HTR-8/SVneo (cell line): Measurements from ENCODE around the gene PSPN.
"Not testable (repeated sequence)": the region's sequence is repeated elsewhere in the genome, so short reads cannot be mapped to it uniquely, and the experiment has no call there.

Experiments
- DNase-seq: peaks from one replicate; pipeline ENCODE4 v3.0.0; 2011; ENCODE audit warnings: low spot score, mixed read lengths; ENCODE audit not compliant: insufficient read length
- FAIRE-seq: peaks from 2 replicates; lab custom pipeline; 2011; peaks lifted over from hg19 to GRCh38; lab: Jason Lieb, UNC

Gene PSPN

DNA sequence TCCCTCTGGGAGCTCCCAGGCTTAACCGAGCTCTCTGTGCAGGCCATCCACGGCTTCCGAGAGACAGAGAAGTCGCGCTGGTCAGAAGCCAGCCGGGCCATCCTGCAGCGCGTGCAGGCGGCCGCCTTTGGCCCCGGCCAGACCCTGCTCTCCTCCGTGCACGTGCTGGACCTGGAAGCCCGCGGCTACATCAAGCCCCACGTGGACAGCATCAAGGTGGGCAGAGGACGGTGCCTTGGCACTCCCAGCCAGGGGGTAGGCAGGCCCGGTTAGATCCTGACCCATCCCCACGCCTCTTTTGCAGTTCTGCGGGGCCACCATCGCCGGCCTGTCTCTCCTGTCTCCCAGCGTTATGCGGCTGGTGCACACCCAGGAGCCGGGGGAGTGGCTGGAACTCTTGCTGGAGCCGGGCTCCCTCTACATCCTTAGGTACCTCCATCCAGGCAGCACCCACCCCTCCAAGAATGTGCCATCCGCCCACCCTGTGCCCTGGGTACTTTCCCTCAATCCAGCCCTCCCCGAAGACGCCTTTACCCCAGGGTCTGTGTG, 1.5 kb downstream of the PSPN start:
- DNase-seq (no peak), FAIRE-seq (peak; percentile 55)

DNA sequence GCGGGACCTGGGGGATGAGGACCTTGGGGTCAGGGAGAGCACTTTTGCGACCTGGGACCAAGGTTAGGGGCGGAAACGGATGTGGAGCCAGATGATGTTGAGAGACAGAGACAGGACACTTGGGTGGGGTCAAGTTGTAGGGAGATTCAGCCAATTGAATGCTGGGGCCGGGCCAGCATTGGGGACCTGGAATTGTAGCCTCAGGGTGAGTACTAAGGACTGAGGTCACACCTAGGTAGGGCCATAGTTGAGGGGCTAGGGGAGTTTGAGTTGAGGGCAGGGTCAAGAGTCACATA, 2.0 kb downstream of the PSPN start:
- no peak for FAIRE-seq
- no peak for DNase-seq

DNA sequence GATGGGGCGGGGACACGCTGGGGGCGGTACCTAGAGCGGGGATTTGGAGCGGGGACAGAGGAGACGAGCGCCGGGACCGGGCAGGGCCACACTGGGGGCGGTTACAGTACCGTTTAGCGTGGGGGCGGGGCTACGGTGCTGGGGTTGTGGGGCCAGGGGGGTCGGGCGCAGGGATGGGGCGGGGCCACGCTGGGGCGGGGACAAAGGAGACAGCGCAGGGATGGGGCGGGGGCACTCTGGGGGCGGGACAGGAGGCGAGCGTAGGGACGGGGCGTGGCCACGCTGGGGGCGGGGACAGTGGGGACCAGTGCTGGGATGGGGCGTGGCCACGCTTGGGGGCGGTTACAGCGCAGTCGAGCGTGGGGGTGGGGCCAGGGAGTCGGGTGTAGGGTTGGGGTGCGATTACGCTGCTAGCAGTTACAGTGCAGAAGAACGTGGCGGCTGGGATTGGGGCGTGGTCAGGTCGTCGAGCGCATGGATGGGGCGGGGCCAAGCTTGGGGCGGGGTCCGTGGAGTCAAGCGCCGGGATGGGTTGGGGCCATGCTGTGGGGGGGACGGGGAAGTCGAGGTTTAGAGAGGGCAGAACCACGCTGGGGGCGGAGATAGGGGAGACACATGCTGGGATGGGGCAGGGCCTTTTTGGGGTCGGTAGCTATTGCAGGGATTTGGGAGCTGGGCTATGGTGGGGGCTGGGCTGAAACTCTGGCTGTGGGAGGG, 2.5 kb downstream of the PSPN start:
- peak; percentile 99 for FAIRE-seq
- peak; percentile 98 for DNase-seq

DNA sequence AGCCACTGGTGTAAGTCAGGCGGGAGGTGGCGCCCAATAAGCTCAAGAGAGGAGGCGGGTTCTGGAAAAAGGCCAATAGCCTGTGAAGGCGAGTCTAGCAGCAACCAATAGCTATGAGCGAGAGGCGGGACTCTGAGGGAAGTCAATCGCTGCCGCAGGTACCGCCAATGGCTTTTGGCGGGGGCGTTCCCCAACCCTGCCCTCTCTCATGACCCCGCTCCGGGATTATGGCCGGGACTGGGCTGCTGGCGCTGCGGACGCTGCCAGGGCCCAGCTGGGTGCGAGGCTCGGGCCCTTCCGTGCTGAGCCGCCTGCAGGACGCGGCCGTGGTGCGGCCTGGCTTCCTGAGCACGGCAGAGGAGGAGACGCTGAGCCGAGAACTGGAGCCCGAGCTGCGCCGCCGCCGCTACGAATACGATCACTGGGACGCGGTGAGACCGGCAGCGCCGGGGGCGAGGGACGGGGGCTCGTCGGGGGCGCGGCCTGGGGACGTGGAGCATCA, 3.1 kb downstream of the PSPN start, which contains the start of gene ALKBH7:
TSS of gene ALKBH7 (plus strand) at position 201 of the 502 bp plus-strand sequence. CDS start at position 228, 27 bp downstream.
- DNase-seq (peak; percentile 98), FAIRE-seq (no peak)

DNA sequence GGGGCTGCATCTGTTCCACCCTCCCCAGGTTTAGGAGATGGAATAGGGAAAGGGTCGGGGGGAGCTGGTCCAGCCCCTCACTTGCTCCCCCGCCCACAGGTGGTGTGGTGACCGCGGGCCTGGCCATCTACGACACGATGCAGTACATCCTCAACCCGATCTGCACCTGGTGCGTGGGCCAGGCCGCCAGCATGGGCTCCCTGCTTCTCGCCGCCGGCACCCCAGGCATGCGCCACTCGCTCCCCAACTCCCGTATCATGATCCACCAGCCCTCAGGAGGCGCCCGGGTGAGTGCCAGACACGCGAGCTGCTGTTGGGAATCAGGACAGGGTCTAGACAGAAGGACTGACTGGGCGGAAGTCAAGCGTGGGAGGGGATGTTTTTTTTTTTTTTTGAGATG, 11.4 kb downstream of the PSPN start:
- DNase-seq (no peak), FAIRE-seq (no peak)

DNA sequence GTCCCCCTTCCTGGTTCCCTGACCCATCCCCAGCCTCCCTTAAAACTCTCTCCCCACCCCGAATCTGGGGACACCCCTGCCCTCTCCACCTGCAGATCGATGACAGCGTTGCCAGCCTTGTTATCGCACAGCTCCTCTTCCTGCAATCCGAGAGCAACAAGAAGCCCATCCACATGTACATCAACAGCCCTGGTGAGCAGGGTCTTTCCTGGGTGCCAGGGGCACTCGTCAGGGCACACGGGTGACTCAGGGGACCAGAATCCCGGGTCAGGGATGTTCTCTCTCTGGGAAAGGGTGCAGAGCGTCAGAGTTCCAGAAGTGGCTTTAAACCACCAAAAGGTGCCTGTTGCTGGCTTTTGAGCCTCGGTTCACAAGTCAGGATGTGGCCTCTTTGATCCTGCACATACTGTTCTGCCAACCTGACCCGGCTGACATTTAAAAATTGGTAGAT, 13.4 kb downstream of the PSPN start:
- DNase-seq (no peak), FAIRE-seq (peak; percentile 40)

DNA sequence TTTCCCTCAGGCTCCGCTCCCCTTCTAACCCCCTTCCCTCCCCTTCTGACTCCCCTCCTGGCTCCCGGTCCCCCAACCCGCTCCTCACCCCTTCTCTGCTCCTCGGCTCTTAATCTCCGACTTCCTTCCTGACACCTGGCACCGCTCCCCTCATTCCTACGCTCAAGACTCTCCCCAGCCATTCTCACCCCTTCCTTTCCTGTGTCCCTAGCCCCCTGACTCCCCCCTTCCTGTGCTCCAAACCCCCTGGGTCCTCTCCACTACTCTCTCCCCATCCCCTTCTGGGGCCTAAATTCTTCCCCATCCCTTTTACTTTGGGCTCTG, 13.7 kb downstream of the PSPN start:
- FAIRE-seq (no peak), DNase-seq (no peak)

DNA sequence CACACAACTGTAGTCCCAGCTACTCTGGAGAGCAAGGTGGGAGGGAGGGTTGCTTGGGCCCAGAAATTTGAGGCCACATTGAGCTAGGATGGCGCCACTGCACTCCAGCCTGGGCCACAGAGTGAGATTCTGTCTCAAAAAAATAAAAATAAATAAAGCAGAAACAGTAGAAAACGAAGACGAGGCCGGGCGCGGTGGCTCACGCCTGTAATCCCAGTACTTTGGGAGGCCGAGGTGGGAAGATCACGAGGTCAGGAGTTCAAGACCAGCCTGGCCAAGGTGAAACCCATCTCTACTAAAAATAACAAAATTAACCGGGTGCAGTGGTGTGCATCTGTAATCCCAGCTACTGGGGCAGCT, 14.9 kb downstream of the PSPN start:
- not testable (repeated sequence) for FAIRE-seq, DNase-seq

DNA sequence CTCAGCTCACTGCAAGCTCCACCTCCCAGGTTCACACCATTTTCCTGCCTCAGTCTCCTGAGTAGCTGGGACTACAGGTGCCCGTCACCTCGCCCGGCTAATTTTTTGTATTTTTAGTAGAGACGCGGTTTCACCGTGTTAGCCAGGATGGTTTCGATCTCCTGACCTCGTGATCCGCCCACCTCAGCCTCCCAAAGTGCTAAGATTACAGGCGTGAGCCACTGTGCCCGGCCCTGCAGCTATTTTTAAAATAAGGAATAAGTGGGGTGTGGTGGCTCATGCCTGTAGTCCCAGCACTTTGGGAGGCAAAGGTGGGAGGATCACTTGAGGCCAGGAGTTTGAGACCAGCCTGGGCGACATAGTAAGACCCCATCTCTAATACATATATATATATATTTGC, 15.3 kb downstream of the PSPN start:
- not testable (repeated sequence) for DNase-seq, FAIRE-seq

DNA sequence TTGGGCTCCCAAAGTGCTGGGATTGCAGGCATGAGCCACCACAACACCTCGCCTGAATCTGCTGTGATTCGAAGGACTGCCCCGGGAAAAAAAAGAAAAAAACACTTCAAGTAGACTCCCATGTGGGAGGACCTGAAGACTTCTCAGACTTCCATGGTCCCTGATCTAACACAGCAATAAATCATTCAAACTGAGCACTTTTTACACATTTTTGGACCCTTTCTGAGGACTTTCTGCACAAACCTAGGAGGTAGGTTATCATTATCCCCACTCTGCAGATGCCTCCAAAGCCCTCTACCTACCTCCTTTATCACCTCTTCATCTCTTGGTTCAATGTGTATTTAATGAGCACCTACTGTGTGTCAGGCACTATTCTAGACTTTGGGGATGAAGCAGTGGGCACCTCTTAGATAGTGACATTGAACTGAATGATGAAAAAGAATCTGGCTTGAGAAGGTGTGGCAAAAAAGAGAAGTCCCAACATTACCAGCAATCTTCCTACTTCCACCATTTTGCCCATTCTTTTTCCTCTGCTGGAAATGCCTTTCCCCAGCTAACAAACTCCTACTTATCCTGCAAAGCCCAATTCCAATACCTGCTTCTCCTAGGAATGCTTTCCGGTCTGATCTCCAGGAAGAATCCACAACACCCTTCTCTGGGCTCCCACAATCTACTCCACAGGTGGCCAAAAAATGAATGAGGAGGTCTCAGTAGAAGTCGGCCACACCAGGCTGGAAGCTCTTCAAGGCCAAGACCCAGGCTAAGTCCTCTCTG, 16.0 kb downstream of the PSPN start:
- DNase-seq (no peak), FAIRE-seq (no peak)

DNA sequence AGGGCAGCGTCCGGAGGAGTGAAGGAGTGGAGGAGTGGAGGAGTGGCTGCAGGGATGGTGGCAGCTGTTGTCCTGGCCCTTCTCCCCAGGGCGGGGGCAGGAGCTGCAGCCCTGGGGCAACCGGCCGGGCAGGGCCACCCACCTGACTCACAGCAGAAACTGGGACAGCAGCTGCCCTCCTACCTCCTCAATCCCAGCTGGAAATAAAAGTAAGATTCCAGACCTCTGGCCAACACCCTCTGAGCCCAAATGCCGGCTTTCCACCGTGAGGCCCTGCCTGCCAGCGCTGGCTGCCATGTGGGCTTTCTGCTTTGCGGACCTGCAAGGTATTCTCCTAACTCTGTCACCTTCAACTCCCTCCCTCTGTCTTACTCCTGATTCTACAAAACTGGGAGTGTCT, 17.7 kb downstream of the PSPN start:
- no peak for FAIRE-seq
- no peak for DNase-seq

DNA sequence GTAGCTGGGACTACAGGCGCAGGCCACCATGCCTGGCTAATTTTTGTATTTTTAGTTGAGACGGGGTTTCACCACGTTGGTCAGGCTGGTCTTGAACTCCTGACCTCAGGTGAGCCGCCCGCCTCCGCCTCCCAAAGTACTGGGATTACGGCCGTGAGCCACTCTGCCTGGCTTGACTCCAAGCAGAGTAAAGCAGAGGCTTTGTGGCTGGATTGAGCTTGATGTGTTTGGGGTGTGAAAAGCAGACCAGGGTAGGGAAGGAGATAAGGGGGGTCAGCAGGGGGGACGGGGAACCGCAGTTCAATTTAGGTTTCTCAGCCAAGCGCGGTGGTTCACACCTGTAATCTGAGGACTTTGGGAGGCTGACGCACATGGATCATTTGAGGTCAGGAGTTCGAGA, 18.6 kb downstream of the PSPN start:
- no peak for DNase-seq
- no peak for FAIRE-seq

DNA sequence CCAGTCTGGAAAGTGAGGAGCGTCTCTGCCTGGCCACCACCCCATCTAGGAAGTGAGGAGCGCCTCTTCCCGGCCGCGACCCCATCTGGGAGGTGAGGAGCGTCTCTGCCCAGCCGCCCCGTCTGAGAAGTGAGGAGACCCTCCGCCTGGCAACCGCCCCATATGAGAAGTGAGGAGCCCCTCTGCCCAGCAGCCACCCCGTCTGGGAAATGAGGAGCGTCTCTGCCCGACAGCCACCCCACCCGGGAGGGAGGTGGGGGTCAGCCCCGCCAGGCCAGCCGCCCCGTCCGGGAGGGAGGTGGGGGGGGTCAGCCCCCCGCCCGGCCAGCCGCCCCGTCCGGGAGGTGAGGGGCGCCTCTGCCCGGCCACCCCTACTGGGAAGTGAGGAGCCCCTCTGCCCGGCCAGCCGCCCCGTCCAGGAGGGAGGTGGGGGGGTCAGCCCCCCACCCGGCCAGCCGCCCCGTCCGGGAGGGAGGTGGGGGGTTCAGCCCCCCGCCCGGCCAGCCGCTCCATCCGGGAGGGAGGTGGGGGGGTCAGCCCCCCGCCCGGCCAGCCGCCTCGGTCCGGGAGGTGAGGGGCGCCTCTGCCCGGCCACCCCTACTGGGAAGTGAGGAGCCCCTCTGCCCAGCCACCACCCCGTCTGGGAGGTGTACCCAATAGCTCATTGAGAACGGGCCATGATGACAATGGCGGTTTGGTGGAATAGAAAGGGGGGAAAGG, 20.3 kb downstream of the PSPN start:
- DNase-seq, FAIRE-seq: not testable (repeated sequence)

DNA sequence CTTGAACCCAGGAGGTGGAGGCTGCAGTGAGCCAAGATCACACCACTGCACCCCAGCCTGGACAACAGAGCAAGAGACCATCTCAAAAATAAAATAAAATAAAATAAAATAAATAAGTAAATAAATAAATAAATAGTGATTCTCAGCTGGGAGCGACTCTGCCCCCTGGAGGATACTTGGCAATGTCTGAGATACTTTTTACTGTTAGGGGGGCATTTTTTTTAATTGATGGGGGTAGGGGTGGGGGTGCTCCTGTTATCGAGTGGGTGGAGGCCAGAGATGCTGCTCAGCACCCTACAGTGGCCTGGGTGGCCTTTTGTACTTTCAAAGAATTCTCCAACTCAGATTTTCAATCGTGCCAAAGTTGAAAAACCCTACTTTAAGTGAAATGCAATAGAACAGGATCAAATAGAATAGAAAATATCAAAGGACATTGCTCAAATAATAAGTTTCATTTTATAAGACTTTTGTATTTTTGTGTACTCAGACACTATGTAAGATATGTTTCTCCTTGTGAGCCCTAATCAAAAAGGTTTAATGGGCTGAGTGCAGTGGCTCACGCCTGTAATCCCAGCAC, 21.5 kb downstream of the PSPN start:
- no peak for FAIRE-seq
- no peak for DNase-seq

DNA sequence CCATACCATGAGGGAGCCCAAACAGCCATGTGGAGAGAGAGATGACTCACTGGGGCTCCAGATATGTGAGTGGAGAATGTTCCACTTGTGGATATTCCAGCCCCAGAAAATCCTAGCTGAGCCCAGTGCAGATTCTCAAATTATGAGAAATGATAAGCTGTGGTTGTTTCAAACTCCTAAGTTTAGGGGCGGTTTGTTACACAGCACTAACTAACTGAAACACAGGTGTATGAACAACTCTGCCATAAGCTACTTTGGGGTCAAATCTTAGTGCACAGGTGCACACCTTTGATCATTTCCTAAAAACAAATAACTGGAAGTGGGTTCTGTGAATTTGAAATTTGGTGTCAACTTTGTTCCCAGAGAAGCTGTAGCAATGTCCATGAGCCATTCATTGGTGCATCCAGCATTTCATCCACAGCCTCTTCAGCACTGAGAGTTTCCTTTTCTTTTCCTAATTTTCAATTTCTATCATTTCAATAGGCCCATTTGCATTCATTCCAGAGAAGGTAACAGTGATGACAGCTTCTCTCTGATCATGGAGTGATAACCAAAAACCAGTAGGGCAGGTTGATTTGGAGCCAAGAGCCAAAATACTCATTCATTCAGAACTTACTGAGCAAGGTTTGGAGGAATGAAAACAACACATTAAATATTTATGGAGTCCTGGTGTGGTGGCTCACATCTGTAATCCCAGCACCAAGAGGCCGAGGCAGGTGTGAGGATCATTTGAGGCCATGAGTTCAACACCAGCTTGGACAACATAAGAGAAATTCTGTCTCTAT, 23.2 kb downstream of the PSPN start:
- no peak for DNase-seq
- no peak for FAIRE-seq

DNA sequence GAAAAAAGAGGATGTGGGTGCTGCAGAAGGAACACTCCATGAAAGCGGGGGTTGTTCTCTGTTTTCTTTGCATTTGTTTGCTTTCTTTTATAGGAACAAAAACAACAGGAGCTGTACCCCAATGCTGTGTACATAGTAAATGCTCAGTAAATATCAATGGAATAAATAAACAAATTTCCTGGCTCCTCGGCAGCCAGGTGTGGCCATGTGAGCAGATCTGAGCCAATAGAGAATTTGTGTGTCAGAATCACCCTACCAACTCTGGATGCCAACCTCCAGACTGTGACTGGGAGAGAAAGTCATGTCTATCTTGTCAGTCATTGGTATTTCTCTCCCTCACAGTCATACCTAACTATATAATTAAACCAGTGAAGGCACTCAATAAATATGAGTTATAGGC, 25.0 kb downstream of the PSPN start:
- FAIRE-seq (no peak), DNase-seq (no peak)

DNA sequence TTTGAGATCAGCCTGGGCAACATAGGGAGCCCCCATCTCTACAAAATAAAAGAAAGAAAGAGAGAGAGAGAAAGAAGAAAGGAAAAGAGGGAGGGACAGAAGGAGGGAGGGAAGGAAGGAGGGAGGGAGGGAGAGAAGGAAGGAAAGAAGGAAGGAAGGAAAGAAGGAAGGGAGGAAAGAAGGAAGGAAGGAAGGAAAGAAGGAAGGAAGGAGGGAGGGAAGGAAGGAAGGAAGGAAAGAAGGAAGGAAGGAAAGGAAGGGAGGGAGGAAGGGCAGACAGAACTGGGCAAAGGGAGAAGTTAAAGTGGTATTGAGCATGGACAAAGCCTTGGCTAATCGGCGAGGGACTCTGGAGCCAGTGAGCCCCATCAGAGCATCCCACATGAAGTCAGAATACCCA, 26.5 kb downstream of the PSPN start:
- not testable (repeated sequence) for DNase-seq, FAIRE-seq

DNA sequence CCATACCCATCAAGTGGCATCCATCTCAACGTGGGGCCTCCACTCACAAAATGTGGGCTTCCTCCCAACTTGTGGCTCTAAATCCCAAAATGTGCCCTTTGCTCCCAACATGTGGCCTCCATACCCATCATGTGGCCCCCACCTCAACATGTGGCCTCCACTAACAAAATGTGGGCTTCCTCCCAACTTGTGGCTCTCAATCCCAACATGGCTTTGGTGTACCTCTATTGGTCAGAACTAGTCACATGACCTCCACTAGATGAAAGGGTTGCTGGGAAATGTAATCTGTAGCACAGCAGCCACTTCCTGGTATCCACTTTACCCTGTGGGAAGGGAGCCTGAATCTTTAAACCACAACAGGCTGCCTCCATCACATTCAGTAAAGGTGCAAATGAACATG, 32.3 kb downstream of the PSPN start:
- peak; percentile 36 for FAIRE-seq

DNA sequence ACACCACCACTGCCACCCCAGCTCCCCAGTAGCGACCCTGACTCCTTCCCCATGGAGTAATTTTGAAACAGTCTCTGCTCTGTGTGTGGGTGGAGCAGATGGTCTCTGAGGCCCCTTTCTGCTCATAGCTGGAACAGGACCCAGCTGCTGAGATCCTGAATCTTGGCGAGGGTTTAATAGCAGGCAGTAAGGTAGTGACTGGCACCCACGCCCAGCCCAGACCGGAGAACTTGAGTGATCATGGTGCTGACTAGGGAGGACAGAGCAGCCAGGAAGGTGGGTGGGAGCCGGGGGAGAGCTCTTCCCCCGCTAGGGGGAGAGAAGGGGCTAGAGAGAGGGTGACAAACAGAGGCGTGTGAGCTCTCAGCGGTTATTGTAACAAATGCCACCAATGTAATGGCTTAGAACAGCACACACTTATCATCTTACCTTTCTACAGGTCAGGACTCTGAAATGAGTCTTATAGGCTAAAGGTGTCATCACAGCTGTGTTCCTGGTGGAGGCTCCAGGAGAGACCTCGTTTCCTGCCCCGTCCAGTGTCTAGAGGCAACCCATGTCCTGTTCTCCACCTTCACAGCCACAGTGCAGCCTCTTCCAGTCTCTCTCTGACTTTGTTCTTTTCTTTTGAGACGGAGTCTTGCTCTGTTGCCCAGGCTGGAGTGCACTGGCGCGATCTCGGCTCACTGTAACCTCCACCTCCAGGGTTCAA, 35.1 kb downstream of the PSPN start:
- FAIRE-seq (no peak), DNase-seq (no peak)

More for the DNA sequence above, 32.3 kb downstream of the PSPN start:
- no peak for DNase-seq
